ENCODE results near the gene MST1. TPM values are rescaled to one million over a fixed set of nuclear protein-coding genes. Genes with fewer than 3 reads are reported as not detected.

Gene MST1
- total RNA-seq, 1 donor from 2014 or later = 6.6 TPM

DNA sequence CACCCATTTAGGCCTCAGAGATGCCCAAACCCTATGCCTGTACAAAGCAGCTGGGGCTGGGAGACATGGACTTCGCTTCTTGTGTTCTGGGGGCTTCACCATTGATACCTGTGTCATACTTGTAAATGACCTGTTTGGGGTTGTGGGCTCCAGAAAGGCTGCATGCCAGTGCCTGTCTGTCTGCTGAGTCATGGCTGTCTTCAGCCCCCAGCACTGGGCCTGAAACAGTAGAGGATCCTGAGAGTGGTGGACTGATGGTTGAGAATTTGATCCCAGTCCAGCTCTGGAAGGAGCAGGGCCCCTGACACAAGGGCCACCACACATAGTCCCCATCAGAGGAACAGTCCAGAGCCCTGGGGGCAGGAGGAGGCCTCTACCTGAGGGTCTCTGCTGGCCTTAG, 39.7 kb downstream of the MST1 start:
- intact Hi-C loops (cut with micrococcal nuclease) = no loop called here
- no peak for DNase-seq

DNA sequence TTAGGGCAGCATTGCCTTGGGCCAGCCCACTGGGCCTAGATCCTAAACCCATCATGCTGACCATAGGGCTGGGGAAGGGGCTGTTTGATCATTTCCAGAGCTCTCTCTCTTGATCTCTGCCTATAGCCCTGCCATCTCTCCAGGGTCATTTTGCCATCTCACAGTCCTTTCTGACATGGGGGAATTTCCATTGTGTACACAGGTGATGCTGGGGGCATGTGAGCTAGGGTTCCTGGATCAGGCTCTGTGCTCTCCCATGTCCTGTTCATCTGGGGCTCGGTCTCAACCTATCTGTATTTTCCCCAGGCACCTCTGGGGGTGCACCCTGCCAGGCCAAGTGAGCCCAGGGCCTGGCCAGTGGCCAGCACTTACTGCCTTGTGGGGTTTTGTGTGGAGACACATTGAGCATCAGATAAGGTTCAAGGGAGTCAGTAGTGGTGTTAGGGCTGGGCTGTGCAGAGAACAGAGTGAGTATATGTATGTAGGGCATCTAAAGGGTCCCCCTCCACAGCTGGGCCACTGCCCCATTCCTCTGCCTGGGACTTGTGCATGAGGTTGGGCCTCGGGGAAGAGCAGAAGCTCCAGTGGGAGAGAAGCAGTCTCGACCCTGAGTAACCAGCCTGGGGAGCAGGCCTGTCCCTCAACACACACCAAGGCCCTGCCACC, 40.8 kb downstream of the MST1 start:
- intact Hi-C loops (cut with micrococcal nuclease) = no loop called here
- ATAC-seq = no peak

More for the DNA sequence above, 39.7 kb downstream of the MST1 start:
- ATAC-seq = no peak

DNA sequence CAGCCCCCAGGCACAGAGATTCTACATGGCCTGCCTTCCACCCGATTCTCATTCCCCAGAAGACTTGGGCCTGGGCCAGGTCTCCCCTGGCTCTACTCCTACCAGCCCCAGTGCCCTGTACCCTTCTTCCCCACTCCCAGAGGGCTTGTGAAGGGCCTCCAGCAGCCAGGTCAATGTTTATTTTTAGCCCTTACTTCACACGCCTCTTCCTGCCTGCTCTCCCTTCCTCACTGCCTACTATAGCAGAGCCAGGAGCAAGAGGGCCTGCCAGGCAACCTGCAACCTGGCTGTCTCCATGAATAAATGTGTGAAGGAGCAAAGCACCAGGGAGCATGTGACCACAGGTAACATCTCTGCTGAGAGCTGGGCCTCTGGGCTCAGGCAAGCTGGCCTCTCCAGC, 41.5 kb downstream of the MST1 start:
- intact Hi-C loops (cut with micrococcal nuclease) = no loop called here
- peak; percentile 62 for DNase-seq
- peak; percentile 98 for ATAC-seq

More for the DNA sequence above, 40.8 kb downstream of the MST1 start:
- no peak for DNase-seq

DNA sequence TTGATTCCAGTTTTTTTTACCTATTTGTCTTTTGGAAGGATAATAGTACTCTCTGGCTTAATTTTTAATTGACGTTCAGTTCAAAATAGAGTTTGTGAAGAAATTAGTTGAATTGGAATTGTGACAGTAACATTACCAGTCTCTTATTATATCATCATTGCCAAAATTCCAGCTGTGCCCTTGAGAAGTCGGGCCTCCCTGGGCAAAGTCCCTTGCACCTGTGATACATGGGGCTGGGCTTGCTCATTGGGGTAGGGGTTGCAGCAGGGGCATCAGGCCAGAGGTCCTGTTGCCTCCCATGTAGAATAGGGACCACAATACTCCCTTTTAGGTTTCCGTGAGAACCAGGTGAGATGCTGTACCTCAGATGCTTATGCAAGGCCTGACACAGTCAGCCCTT, 43.0 kb downstream of the MST1 start:
- ATAC-seq (no peak), DNase-seq (no peak)
- intact Hi-C loops (cut with micrococcal nuclease) = no loop called here

DNA sequence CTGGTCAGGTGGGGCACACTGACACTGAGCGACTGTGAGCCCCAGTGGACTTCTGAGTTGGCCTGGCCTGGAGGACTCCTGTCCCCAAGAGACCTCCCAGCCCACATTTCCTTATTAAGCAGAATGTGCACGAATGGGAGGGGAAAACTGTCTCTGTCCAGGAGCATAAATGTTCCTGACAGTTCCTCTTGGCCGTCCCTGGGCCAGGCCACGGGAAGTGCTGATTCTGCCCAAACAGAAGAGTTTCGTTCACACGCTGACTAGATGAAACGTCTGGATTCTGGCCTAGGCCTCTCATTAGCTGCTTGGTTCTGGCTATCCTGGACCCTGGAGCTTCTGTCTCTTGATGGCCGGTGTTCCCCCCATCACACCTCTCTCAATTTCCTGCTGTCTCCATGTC, 44.6 kb downstream of the MST1 start:
- DNase-seq = no peak
- intact Hi-C loops (cut with micrococcal nuclease) = no loop called here
- ATAC-seq = no peak

DNA sequence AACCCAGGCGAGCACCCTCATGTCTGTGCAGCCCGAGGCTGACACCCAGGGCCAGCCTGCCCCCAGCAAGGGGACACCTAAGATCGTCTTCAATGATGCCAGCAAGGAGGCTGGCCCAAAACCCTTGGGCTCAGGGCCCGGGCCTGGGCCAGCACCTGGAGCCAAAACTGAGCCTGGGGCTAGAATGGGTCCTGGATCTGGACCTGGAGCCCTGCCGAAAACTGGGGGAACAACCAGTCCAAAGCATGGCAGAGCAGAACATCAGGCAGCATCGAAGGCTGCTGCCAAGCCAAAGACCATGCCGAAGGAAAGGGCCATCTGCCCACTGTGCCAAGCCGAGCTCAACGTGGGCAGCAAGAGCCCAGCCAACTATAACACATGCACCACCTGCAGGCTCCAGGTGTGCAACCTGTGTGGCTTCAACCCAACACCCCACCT, 46.5 kb downstream of the MST1 start:
- no peak for ATAC-seq
- no peak for DNase-seq
- intact Hi-C loops (cut with micrococcal nuclease) = no loop called here

DNA sequence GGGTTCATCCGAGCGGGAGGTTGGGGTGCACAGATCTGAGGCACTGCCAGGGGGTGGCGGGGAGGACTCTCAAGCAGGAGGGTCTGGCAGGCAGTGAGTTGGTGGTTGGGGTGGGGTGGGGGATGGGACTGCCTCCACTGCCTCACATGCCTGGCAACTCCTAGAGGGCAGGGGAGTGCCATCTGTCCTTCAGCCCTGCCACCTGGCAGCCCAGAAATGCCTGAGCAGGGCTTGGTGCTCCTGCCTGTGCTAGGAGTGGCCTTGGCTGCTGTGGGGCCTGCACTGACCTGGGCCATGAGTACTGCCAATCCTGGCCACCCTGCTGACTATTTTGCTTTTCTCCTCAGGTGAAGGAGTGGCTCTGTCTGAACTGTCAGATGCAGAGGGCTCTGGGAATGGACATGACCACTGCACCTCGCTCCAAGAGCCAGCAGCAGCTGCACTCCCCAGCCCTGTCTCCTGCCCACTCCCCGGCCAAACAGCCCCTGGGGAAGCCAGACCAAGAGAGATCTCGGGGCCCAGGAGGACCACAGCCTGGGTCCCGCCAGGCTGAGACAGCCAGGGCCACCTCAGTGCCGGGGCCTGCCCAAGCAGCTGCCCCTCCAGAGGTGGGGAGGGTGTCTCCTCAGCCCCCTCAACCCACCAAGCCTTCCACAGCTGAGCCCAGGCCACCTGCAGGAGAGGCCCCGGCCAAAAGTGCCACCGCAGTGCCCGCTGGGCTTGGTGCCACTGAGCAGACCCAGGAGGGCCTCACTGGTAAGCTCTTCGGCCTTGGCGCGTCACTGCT, 47.2 kb downstream of the MST1 start:
- no peak for DNase-seq
- no peak for ATAC-seq
- intact Hi-C loops (cut with micrococcal nuclease) = no loop called here

DNA sequence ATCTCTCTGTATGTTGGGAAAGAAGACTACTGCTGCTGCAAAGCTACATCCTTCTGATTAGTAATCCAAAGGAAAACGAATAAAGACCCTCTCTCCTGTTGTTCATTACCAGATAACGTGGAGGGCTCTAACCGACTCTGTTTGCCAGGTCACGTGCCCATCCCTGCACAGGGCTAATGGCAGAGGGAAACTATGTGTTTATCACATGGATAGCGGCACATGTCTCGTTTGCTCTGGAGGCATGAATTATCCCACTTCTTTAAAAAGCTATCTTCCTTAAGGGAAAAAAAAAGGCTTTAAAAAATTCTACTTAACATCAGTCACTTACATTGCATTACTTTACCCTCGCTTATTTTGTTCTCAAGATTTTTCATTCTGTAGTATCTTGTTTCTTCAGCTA, 48.0 kb downstream of the MST1 start:
- intact Hi-C loops (cut with micrococcal nuclease) = no loop called here
- DNase-seq = no peak
- no peak for ATAC-seq

DNA sequence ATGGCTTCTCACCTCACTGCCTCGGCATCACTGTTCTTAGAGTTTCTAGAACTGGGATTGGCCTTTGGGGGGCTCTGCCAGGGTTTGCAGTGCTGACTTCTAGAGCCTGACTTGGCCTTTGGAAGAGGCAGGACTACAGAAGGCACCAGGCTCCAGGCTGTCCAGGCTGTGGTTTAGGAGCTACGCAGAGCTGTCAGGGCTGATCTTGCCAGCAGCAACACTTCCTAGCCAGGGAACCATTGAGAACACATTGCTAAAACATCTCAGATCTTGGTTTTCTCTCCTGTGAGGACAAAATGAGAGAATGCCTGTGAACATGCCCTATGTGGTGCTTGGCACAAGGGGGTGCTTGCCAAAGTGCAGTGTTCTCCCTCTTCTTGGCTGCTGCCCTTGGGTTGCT, 49.7 kb downstream of the MST1 start:
- ATAC-seq = no peak

DNA sequence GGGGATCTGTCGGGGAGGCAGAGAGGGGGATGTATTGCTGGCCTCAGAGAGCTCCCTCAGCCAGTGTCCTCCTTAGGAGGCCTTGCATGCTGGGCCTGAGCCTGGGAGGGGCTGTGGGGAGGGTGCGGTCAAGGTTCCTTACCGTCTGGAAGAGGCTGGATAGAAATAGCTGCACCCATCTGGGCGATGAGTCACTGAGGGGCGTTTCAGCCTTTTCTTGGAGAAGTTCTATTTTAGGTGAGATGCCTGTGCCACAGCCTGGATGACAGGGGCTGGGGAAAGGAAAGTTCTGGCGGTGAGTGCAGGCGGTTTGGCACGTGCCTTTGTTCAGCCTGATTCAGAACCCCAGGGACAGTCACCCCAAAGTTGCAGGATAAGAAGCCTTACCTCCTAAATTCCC, 50.8 kb downstream of the MST1 start:
- no peak for DNase-seq
- intact Hi-C loops (cut with micrococcal nuclease) = no loop called here
- ATAC-seq = peak; percentile 45

More for the DNA sequence above, 49.7 kb downstream of the MST1 start:
- DNase-seq = no peak
- intact Hi-C loops (cut with micrococcal nuclease) = no loop called here

DNA sequence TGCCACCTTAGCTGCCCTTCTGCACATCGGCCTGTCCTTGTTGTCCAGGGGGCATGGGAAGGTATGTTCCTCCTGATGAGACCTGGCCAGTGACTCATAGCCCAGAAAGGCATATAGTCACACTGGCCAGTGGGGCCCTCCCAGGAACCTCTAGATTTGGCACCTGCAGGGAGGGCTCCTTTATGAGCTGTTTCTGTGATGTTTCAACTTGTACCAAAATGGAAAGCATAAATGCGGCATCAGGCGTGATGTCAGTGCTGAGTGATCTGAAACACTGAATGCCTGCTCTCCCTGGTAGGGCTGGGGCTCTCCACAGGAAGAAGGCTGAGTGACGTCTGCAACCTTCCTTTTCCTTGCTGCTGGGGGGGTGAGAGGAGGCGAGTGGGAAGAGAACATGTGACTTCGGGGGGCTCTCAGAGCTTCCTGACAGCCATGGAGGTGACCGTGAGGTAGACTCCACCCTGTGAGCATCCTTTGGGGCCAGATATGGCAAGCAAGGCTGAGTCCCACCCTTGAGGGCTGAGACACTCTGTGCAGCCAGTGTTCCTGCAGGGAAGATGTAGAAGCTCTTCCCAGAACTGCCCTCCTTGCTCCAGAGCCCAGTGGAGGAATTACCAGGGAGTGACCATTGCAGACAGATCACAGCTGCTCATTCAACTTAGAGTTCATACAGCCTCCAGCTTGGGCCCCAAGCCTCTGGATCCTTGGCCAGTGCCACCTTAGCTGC, 52.2 kb downstream of the MST1 start:
- ATAC-seq = no peak
- no peak for DNase-seq
- intact Hi-C loops (cut with micrococcal nuclease) = no loop called here

DNA sequence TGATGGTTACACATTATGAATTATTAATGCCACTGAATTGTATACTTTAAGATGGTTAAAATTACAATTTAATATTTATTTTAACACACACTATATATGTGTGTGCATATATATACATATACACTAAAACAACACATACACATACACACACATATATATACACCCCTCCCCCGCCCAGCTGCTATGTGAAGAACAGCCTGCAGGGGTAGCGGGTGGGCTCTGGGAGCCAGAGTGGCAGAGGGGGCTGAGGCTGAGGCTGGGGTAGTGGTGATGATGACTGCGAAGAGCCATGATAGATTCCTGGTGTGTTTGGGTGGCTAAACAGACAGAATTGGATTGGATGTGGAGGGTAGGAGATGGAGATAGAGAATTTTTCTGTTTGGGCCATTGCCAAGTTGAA, 54.5 kb downstream of the MST1 start:
- ATAC-seq (no peak), DNase-seq (no peak)
- intact Hi-C loops (cut with micrococcal nuclease) = no loop called here

Other genes with a start within 250 kb of the MST1 start
- gene DAG1, start 219.2 kb downstream of the MST1 start, total RNA-seq = 144 TPM
- 0.30 TPM for gene BSN, start 135.0 kb downstream of the MST1 start, total RNA-seq
- gene APEH, start 15.1 kb downstream of the MST1 start, total RNA-seq = 113 TPM
- gene RNF123, start 83 bp upstream of the MST1 start, total RNA-seq = 45.3 TPM
- not detected for gene AMIGO3, start 30.2 kb upstream of the MST1 start, total RNA-seq
- gene GMPPB, start 34.5 kb upstream of the MST1 start, total RNA-seq = 16.4 TPM
- 18.5 TPM for gene IP6K1, start 97.1 kb upstream of the MST1 start, total RNA-seq
- gene CDHR4, start 110.4 kb upstream of the MST1 start, total RNA-seq = not detected
- gene INKA1, start 113.8 kb upstream of the MST1 start, total RNA-seq = 1.7 TPM
- 26.7 TPM for gene UBA7, start 124.5 kb upstream of the MST1 start, total RNA-seq
- gene TRAIP, start 167.1 kb upstream of the MST1 start, total RNA-seq = 1.2 TPM
- not detected for gene CAMKV, start 180.4 kb upstream of the MST1 start, total RNA-seq
- 2.3 TPM for gene MST1R, start 214.4 kb upstream of the MST1 start, total RNA-seq
- 8.1 TPM for gene MON1A, start 240.3 kb upstream of the MST1 start, total RNA-seq